Mammary microvascular endothelial cell (primary cell): Measurements from ENCODE around the gene HMGN5. TPM values are rescaled to one million over a fixed set of nuclear protein-coding genes. Genes with fewer than 3 reads are reported as not detected.

Experiments used
- total RNA-seq: library from RNA; depleted of rRNA; stranded (reverse); fragments of >200 nt; gene quantifications from 2 replicates; pipeline ENCODE4 v1.2.3, GENCODE V29; 2015

HMGN5 gene
- total RNA-seq = 0.10 TPM in 1 of 2 replicates, not detected in the other

DNA sequence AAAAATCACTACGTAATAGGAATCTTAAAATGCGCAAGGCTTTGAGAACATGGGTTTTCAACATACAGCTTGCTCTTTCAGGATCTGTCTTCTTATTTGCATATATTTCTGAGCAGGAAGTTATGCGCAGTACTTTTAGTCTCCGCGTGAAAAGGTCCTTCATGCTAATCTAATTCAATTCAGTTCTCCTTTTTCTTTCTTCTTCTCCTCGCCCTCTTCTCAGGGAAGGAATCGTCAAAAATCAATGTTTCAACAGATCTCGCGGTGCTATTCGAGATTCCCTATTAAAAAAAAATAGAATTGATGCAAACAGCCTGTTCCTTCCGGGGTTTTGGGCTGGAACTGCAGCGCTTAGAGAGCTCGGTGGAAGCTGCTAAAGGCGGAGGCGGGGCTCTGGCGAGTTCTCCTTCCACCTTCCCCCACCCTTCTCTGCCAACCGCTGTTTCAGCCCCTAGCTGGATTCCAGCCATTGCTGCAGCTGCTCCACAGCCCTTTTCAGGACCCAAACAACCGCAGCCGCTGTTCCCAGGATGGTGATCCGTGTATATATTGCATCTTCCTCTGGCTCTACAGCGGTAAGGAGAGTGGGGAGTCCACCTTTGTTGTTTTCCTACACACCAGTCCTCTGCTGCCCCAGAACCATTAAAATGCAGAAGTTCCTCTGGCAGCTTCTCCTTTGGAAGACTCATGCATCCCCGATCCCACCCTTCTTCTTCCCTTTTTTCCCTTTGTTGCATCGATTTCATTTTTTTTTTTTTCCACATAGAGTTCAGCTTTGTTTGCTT lies at the start of gene HMGN5, which contains the start of gene SH3BGRL:
Gene HMGN5, minus strand, starts transcription at position 243 of the 785 bp plus-strand sequence. CDS start 80,364 bp downstream, outside the sequence.
Gene SH3BGRL, plus strand, starts transcription at position 432 of the 785 bp plus-strand sequence. Its CDS starts 99 bp downstream, at position 531.

Other genes starting within 250 kb of the HMGN5 start
- 65.8 and 77.7 TPM in 2 replicates for gene SH3BGRL, start 189 bp upstream of the HMGN5 start, total RNA-seq